GM12864 (cell line): Measurements from ENCODE around the gene DNAJC19.
"Not testable (repeated sequence)": the region's sequence is repeated elsewhere in the genome, so short reads cannot be mapped to it uniquely, and the experiment has no call there.

Source experiments
- DNase-seq: peaks from one replicate; pipeline ENCODE4 v3.0.0-alpha.2; 2011; ENCODE audit warnings: low read depth
- H3K4me3 ChIP-seq: 2 replicates; pipeline ENCODE4 v1.5.1; 2011; ENCODE audit warnings: mild to moderate bottlenecking, low read depth, low read length, control low read depth
- TF ChIP-seq, protein P1 (sequence below): IDR thresholded peaks from 2 replicates; pipeline ENCODE4 v1.5.1; 2011; ENCODE audit warnings: low read depth, mild to moderate bottlenecking, moderate library complexity, low read length, control low read depth, inconsistent platforms; ENCODE audit errors: missing control alignments

Gene DNAJC19

DNA sequence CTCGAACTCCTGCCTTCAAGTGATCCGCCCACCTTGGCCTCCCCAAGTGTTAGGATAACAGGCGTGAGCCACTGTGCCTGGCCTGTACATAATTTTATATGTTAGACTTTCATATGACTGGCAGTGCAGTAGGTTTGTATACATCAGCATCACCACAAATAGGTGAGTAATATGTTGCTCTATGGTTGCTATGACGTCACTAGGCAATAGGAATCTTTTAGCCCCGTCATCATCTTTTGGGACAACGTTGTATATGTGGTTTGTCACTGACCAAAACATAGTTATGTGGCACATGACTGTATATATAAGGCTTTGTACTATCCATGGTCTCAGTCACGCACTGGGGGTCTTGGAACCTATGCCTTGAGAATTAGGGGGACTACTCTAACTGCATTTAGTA lies 17.0 kb upstream of the DNAJC19 start:
- H3K4me3 ChIP-seq, result no peak overlapping the region
- no peak for DNase-seq
- TF ChIP-seq, protein P1, sequence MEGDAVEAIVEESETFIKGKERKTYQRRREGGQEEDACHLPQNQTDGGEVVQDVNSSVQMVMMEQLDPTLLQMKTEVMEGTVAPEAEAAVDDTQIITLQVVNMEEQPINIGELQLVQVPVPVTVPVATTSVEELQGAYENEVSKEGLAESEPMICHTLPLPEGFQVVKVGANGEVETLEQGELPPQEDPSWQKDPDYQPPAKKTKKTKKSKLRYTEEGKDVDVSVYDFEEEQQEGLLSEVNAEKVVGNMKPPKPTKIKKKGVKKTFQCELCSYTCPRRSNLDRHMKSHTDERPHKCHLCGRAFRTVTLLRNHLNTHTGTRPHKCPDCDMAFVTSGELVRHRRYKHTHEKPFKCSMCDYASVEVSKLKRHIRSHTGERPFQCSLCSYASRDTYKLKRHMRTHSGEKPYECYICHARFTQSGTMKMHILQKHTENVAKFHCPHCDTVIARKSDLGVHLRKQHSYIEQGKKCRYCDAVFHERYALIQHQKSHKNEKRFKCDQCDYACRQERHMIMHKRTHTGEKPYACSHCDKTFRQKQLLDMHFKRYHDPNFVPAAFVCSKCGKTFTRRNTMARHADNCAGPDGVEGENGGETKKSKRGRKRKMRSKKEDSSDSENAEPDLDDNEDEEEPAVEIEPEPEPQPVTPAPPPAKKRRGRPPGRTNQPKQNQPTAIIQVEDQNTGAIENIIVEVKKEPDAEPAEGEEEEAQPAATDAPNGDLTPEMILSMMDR, result no peak

DNA sequence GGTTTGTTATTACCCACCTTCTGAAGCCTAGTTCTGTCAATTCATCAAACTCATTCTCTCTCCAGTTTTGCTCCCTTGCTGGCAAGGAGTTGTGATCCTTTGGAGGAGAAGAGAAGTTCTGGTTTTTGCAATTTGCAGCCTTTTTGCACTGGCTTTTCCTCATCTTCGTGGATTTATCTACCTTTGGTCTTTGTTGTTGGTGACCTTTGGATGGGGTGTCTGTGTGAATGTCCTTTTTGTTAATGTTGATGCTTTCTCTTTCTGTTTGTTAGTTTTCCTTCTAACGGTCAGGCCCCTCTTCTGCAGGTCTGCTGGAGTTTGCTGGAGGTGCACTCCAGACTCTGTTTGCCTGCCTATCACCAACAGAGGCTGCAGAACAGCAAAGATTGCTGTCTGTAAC lies 13.9 kb upstream of the DNAJC19 start:
- H3K4me3 ChIP-seq, result not testable (repeated sequence)

DNA sequence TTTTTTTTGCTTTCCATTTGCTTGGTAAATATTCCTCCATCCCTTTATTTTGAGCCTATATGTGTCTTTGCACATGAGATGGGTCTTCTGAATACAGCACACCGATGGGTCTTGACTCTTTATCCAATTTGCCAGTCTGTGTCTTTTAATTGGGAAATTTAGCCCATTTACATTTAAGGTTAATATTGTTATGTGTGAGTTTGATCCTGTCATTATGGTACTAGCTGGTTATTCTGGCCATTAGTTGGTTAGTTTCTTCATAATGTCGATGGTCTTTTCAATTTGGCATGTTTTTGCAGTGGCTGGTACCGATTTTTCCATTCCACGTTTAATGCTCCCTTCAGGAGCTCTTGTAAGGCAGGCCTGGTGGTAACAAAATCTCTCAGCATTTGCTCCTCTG lies 12.8 kb upstream of the DNAJC19 start:
- not testable (repeated sequence) for DNase-seq

More for the DNA sequence above, 13.9 kb upstream of the DNAJC19 start:
- DNase-seq, result not testable (repeated sequence)

DNA sequence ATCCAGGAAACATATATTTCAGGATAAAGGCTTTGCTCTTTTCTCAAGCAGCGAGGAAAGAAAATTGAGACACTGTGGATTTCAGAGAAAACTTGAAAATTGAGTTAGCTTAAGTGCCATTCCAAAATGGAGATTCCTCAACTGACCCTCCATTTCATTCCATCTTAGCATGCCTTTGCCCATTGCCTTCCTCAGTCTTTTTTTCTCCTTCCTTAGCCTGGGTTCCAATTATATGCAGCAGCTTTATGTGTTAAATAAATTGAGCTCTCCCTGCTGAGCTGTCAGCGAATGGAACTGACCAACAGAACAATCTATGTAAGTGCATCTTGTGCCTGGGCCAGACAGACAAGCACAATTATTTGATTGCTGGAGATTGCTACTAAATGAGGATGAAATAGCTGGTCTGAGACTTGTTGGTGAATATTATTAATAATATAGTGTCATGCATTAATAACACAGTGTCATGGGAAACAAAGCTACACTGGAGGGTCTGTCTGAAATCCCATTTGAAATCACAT lies 6.9 kb upstream of the DNAJC19 start:
- no peak for DNase-seq
- TF ChIP-seq, protein P1, result no peak

More for the DNA sequence above, 12.8 kb upstream of the DNAJC19 start:
- not testable (repeated sequence) for H3K4me3 ChIP-seq

DNA sequence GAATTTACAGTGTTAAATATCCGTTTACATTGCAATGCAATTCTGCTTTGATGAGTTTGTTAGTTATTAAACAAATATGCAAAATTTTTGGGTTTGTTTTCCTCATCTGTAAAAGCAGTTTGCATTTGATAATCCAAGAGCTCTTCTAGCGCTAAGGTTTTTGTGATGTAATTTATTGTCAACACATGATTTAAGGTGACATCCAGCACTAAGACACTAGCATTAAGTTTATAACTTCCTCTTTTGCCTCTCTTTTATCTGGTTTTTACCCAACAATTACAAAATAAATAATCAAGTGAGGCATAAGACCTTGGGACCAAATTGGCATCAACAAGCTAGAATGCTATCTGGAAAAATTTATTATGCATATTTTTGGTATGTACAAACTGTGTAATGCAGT lies 969 bp upstream of the DNAJC19 start:
- TF ChIP-seq, protein P1, result no peak
- no peak for DNase-seq
- H3K4me3 ChIP-seq, result no peak overlapping the region; the same call in 1 of the 2 replicates

More for the DNA sequence above, 6.9 kb upstream of the DNAJC19 start:
- H3K4me3 ChIP-seq, result no peak overlapping the region

DNA sequence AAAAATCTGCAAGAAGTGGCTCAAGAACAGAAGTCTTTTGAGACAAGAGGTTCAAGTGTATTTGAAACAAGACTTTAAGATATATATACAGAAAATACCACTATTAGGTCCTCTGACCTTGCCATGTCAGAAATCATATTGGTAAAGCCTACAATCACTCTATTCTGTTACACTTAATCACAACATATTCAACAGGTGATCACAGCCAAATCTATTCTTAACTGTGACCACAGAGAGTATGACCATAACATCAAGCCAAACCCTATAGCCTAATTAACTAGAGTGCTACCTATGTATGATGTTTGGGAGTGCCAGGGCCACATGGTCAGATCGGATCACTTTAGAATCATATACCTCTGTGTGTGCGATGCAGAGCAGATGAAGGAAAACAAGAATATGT lies 2.2 kb downstream of the DNAJC19 start:
- H3K4me3 ChIP-seq, result no peak overlapping the region
- no peak for DNase-seq
- TF ChIP-seq, protein P1, result no peak

DNA sequence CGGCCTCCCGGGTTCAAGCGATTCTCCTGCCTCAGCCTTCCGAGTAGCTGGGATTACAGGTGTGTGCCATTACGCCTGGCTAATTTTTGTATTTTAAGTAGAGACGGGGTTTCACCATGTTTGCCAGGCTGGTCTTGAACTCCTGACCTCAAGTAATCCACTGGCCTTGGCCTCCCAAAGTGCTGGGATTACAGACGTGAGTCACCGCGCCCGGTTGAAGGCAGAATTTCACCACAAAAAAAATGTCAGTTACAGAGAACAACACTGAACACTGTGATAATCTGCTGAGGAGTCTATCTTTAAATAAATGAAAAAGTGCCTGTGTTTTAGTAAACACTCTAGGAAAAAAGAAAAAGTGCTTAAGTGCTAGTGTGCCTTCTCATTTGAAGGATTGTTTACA lies 3.2 kb downstream of the DNAJC19 start:
- DNase-seq, H3K4me3 ChIP-seq: not testable (repeated sequence)

DNA sequence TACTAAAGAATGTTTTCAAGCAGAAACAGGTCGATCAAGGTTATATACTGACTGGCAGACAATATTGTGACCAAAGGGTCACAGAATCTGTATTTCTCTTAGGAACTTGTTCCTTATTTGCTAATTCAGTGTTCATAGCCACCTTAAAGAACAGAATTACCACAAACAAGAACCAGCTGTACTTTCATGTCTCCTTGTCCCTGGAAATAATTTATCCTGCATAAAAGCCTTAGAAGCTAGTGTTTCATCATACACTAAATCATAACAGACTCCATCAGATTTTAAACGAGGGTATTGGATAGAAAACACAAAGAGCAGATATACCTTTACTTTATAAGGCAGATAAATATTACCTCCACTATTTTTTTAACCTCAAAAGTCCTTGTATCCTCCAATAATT lies 6.4 kb downstream of the DNAJC19 start:
- H3K4me3 ChIP-seq, result no peak overlapping the region
- DNase-seq, result no peak
- TF ChIP-seq, protein P1, result no peak

DNA sequence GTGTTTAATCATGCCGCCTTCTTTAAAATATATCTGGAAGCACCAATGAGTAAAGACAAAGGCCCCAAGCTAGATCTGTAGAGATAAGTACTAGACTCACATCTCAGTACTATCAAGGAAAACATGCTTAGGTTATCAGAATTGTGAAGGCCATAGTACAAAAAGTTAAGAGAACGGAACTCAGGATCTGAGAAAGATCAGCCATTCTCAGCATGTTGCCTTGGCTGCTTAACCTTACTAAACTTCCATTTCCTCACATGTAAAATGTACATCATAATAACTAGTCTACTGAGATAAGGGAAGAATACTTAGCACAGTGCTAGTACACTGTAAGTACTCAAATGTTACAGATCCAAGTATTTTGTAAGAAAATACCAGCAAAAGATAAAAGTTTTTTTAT lies 7.6 kb downstream of the DNAJC19 start:
- H3K4me3 ChIP-seq, result no peak overlapping the region
- TF ChIP-seq, protein P1, result no peak
- no peak for DNase-seq
